Activated CD8-positive, alpha-beta memory T cell treated with anti-CD3 and anti-CD28 coated beads, Interleukin-2, amount 50 U/mL, for 48 hours (primary cell): ENCODE results near the gene STUB1.
"Not testable (repeated sequence)": the region's sequence is repeated elsewhere in the genome, so short reads cannot be mapped to it uniquely, and the experiment has no call there.

Source experiments
- DNase-seq: peaks from one replicate; pipeline ENCODE4 v3.0.0-alpha.2; 2020

Gene STUB1

GRCh38 chr16:680967-681745, 946 bp downstream of the STUB1 start:
- no peak for DNase-seq

DNA sequence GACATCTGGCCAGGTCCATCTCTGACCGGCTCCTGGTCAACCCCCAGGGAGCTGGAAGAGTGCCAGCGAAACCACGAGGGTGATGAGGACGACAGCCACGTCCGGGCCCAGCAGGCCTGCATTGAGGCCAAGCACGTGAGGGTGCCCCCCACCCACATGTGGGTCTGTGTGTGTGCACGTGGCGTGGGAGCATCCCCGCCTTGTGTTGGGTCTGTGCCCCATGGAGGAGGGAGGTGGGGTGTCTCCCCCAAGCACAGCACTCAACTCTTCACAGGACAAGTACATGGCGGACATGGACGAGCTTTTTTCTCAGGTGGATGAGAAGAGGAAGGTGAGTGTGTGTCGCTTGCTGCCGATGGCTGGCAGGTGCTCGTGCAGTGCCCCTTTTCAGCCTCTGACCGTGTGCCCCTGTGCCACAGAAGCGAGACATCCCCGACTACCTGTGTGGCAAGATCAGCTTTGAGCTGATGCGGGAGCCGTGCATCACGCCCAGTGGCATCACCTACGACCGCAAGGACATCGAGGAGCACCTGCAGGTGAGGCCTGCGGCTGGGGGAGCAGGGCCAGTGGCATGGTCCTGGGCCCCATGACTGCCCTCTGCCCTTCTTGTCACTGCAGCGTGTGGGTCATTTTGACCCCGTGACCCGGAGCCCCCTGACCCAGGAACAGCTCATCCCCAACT, 1.7 kb downstream of the STUB1 start:
- no peak for DNase-seq

DNA sequence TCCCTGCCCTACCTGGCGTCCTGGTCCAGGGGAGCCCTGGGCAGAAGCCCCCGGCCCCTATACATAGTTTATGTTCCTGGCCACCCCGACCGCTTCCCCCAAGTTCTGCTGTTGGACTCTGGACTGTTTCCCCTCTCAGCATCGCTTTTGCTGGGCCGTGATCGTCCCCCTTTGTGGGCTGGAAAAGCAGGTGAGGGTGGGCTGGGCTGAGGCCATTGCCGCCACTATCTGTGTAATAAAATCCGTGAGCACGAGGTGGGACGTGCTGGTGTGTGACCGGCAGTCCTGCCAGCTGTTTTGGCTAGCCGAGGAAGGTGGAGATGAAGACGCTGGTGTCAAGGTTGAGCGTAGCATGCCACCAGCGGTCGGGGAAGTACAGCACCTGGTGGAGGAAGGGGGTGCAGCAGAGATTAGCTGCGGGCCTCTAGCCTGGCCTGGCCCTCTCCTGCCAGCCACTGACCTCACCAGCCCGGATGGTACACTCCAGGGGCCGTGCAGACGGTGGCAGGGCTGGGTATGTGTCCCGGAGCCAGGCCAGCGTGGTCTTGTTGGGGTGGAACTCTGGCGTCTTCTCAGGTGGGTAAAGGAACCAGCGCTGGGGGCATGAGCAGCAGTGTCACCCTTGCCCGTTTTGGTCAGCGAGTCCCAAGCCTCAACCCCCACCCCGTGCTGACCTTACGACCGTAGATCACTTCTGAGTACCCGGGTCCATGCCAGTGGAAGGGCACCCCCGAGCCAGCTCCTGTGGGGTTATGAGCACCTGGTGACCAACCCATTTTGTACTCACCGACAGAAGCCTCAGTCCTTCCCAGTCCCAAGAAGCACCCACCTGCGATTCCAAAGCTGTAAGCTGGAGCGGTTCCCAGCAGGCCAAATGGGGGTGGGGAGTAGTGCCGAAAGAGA, 2.5 kb downstream of the STUB1 start:
- DNase-seq = no peak

DNA sequence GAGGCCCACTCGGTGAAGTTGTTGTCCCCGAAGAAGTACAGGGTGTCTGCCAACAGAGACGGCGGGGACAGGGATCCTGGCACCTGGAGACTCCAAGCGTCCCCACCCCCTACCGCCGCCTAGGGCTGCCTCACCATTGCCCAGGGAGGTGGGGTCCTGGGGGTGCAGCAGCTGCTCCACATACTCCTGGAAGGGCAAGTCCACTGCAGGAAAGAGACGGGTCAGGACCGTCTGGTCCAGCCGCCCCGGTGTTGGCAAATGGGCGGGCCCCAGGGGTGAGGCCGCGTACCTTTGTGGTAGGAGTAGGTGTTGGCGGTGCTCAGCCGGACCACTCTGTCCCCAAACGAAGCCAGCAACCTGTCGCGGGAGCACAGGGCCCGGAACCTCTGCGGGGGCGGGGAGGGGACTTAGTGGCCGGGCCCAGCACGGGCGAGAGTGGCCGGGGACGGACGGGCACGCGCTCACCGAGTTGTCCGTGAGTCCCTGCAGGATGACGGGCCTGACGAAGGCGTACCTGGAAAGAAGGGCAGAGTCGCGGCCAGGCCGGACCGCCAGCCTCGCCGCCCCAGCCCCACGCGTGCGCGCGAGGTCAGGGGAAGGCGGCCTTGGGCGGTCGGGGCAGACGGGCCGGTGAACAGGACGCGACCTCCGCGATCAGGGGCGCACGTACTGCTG, 3.3 kb downstream of the STUB1 start:
- DNase-seq = no peak

- DNase-seq = peak; percentile 98
Measured at GRCh38 chr16:684071-684794, 4.0 kb downstream of the STUB1 start, which contains the start of gene JMJD8. Gene JMJD8, minus strand, starts transcription at chr16:684334. Its CDS starts 15 bp downstream, at chr16:684319.

GRCh38 chr16:684961-685696, 4.9 kb downstream of the STUB1 start:
- no peak for DNase-seq

GRCh38 chr16:685967-686366, 5.8 kb downstream of the STUB1 start:
- no peak for DNase-seq

DNA sequence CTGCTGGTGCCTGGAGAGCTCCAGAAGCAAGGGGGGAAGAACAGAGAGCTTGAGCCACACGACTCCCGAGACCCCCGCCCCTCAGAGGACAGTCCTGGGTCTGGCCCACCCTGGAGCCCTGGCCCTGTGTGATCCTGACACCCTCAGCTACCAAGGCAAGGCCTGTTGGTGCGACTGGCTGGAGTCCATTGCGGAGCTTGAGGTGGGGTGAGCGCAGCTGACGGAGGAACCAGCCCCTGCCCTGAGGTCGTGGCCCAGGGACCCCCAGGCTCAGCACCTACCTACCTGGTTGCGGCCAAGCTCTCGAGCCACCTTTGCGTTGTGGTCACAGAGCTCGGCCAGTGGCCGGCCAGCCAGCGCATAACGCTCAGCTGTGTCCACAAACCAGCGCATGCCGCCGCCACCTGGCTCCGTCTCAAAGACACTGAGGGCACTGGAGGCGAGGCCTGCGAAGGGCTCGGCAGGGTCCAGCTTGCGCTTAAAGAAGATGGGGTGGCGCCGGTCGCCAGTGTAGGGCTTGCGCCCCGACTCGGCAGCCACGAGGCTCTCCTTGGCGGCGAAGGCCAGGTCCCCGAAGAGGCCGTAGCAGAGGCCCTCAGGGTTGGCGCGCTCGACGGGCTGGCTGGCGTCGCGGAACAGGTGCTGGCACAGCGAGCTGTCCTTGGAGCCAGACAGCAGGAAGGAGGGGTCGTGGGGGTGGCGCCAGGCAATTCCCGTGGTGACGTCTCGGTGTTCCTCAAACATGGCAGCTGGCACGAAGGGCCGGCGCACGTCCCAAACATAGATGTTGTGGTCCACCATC, 6.5 kb downstream of the STUB1 start:
- no peak for DNase-seq

GRCh38 chr16:687499-687898, 7.3 kb downstream of the STUB1 start:
- DNase-seq = no peak

DNA sequence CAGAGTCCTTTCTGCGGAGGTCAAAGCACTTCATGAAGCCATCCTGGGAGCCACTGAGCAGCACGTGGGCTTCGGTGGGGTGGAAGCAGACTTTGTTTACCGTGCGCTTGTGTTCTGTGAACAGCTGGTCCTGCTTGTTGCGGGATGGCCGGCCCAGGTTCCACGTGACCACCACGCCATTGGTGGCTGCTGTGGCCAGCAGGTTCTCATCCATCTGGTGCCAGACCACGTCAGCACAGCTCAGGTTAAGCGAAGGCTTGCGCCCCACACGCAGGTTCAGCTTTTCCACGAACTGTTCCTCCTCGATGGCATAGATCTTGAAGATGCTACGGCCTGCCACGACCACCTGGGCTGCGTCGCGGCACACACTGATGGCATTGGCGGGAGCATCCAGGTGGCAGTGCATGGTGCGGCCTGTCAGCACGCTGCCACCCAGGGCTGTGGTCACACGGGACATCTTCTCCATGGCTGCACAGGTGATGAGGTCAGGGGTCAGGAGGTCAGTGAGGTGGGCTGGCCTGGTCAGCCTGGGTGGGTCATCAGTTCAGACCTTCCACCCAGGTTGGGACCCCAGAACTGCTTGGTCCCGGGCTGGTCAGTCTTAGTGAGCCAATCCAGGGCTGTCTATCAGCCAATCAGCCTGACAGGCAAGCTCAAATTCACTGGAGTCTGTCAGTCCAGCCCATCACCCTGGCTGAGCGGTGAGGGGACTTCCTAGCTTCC, 9.1 kb downstream of the STUB1 start:
- no peak for DNase-seq

GRCh38 chr16:691242-691641, 11.0 kb downstream of the STUB1 start:
- not testable (repeated sequence) for DNase-seq

DNA sequence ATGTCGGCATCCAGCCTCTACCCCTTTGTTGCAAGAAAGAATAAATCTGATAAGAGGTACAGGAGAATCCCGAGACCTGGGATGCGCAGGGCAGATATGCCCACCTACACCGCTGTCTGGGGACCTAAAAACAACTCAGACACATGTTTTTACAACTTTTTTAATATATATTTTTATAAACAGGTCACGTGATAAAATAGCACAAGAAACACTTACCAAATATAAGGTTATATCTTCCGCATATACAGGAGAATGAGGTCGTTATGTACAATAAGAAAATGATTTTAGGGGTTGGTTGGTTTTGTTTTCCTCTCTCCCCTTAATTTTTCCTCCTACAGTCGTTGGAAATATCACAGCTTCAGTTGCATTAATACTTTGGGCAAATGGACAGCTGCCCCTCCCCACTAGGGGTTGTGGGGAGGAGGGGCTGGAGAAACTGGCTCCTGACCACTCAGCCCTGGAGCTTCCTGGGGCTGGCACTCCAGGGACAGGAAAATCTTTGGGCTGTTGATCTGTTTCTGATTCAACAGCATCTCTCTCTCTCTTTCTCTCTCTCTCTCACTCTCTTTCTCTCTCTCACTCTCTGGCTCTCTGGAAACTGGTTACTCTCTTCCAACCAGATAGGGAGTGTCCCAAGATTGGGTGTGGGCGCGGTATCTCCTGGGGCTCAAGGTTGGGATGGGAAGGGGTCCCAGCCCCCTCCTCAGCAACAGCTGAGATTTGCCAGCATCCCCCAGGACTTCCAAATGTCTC, 12.3 kb downstream of the STUB1 start:
- DNase-seq = no peak

DNA sequence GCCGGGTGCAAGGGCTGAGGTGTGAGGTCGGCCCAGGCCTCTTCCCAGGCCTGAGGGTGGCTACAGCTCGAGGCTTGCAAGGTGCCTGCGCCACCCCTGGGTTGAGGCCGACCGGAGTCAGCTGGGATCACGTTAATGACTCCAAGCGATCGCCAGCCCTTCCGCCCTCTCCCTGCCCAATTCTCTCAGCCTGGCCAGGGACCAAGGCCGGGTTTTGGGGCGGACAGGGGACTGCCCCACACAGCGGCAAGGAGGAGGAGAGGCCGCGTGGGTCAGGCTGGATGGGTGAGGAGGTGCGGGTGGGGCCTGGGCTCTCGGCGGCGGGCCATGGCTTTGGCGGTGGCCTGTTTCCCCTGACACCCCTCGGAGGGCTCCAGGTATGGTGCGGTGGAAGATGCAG, 13.2 kb downstream of the STUB1 start:
- DNase-seq = no peak

DNA sequence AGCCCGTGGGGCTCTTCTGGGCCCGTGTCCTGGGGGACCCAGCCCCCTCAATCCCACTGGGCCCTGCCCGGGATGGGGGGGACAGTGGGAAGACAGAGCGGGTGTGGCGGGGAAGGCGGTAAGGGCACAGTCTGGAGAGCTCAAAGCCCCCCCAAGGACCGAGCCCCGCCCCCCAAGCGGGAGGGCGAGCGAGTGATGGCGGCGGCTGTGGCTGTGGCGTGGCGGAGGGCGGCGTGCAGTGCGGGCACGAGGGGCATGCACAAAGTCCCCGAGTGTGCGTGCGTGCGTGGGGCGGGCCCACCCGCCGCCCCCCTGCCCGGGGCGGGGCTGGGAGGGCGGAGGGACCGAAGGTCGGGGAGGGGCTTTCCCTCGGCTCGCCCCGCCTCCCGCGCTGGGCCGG, 13.6 kb downstream of the STUB1 start:
- no peak for DNase-seq

DNA sequence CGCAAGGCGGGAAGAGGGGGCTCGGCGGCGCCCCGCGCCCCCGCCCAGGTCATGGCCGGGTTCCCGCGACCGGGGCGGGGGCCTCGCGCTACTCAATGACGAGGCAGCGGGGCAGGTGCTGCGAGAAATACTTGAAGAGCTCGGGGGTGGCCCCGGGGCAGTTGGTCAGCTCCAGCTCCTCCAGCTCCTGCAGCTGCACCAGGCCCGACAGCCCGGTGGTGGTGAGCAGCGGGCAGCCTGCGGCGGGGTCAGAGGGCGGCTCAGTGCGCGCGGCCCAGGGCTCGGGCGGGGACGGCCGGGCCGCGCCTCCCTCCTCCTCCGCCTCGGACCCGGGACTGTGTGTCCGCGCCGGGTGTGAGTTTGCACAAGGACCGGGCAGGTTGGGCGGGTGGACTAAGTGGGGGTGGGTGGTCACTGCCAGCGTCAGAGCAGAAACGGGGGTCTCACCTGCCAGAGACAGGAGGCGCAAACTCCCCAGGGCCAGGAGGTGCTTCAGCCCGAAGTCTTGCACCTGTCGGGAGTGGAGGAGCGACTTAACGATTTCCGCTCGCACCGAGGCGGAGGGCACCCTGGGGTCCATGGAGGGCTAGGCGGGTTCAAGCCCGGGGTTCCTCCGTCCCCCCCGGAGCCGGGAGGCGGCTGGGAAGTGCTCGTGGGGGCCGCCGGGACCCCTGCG, 14.1 kb downstream of the STUB1 start:
- DNase-seq = no peak

- DNase-seq = no peak
Measured at GRCh38 chr16:694863-695354, 14.7 kb downstream of the STUB1 start.

- peak; percentile 85 for DNase-seq
Measured at GRCh38 chr16:695355-696089, 15.3 kb downstream of the STUB1 start.
